DMS 273 treated with DMSO at 0.1 percent for 48 hours (cell line): ENCODE data around the gene EPHA4.

ENCODE experiments used
- DNase-seq: peaks from one replicate; lab custom pipeline; 2025; lab: John Stamatoyannopoulos, UW

EPHA4 gene

GRCh38 chr2:221503965-221504364 is 68.1 kb downstream of the EPHA4 start:
- no peak for DNase-seq

- DNase-seq: no peak
These were observed 69.7 kb downstream of the EPHA4 start for GRCh38 chr2:221502270-221503010.

- DNase-seq: no peak
These were observed 70.2 kb downstream of the EPHA4 start for GRCh38 chr2:221501883-221502269.

- DNase-seq: no peak
These were observed 70.8 kb downstream of the EPHA4 start for GRCh38 chr2:221501210-221501882.

GRCh38 chr2:221500501-221501209 is 71.4 kb downstream of the EPHA4 start:
- no peak for DNase-seq

- DNase-seq: no peak
These were observed 76.4 kb downstream of the EPHA4 start for GRCh38 chr2:221495731-221496130.

- no peak for DNase-seq
These were observed 77.5 kb downstream of the EPHA4 start for GRCh38 chr2:221494556-221494955.

- no peak for DNase-seq
These were observed 78.7 kb downstream of the EPHA4 start for GRCh38 chr2:221493391-221493790.

GRCh38 chr2:221492636-221493035 is 79.5 kb downstream of the EPHA4 start:
- DNase-seq: no peak

GRCh38 chr2:221490506-221491060 is 81.5 kb downstream of the EPHA4 start:
- DNase-seq: no peak

- no peak for DNase-seq
These were observed 83.8 kb downstream of the EPHA4 start for GRCh38 chr2:221488136-221488807.

- DNase-seq: no peak
These were observed 86.0 kb downstream of the EPHA4 start for GRCh38 chr2:221486106-221486505.

- no peak for DNase-seq
These were observed 86.6 kb downstream of the EPHA4 start for GRCh38 chr2:221485503-221485870.

- no peak for DNase-seq
These were observed 87.2 kb downstream of the EPHA4 start for GRCh38 chr2:221484761-221485502.

GRCh38 chr2:221482666-221483455 is 89.2 kb downstream of the EPHA4 start:
- no peak for DNase-seq

- DNase-seq: no peak
These were observed 91.3 kb downstream of the EPHA4 start for GRCh38 chr2:221480821-221481220.

- no peak for DNase-seq
These were observed 91.9 kb downstream of the EPHA4 start for GRCh38 chr2:221480163-221480562.

GRCh38 chr2:221478485-221478863 is 93.6 kb downstream of the EPHA4 start:
- DNase-seq: no peak

GRCh38 chr2:221477714-221478484 is 94.2 kb downstream of the EPHA4 start:
- DNase-seq: no peak

- no peak for DNase-seq
These were observed 95.9 kb downstream of the EPHA4 start for GRCh38 chr2:221476195-221476594.
